ENCODE data around the gene CHRND. TPM values are rescaled to one million over a fixed set of nuclear protein-coding genes. Genes with fewer than 3 reads are reported as not detected.

The CHRND gene
- total RNA-seq, 4 donors from 2014 or later, result 49.1 to 119 (median 81.1) TPM

DNA sequence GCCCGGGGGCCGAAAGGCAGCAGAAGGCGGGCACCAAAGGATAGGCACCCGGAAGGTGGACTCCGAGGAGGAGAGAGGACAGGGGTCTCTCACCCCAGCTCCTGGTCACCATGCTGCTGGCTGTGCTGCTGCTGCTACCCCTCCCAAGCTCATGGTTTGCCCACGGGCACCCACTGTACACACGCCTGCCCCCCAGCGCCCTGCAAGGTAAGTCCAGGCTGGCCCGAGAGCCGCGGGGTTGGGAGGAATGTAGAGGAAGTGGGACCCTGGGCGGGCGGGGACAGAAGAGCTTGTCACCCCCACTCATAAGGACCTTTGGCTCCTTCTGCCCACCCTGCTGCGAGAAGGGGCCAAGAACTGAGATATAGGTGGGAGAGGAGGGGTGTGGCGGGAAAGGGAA, 5.5 kb upstream of the CHRND start:
- intact Hi-C loops (cut with DNase I; ENCODE audit: low total_unique reads), result loop anchor here (10.0 kb wide), 1 partner anchor 206 kb away; no protein-coding TSS in a partner anchor
- in situ Hi-C loops (cut with MboI; ENCODE audit: low sequenced_read_pairs in 4 of 4), result loop anchor here in 1 of 4 donors (25.0 kb wide), 1 partner anchor 608 kb away; no protein-coding TSS in a partner anchor
- DNase-seq (no peak), ATAC-seq (no peak)
- Histone ChIP-seq H3K36me3 (no peaks in the 10 kb centered on the region), H3K4me3 (no peak overlapping the region), H3K27ac (no peak overlapping the region), H3K9me3 (no peaks in the 10 kb centered on the region), H3K27me3 (peaks cover 0 to 7% (median 0%) of the 10 kb centered on the region in 3 donors), H3K4me1 (peaks cover 17 to 26% of the 10 kb centered on the region in 2 donors)
- TF ChIP-seq CTCF (IDR thresholded peaks at IDR 0.05 in 4 of 5, conservative IDR thresholded peaks at IDR 0.05 in 1 of 5) (no peak), POLR2A (IDR thresholded peaks at IDR 0.05) (no peak)

DNA sequence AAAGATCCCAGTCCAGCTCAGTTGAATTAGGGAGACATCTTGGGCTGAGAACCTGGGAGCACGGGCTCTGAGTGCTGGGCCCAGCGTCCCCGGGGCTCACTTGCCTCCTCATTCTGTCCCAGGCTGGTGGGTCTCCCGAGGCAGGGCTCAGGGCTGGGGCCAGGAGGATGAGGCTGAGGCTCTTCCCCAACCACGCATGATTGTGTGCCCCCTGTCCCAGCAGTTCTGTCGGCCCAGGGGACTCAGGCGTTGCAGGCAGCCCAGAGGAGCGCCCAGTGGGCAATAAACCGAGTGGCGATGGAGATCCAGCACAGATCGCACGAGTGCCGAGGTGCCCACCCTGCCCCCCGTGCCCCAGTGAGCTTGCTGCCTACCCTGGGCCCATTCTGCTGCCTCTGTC, 4.9 kb upstream of the CHRND start:
- in situ Hi-C loops (cut with MboI; ENCODE audit: low sequenced_read_pairs in 4 of 4), result loop anchor here in 1 of 4 donors (25.0 kb wide), 1 partner anchor 609 kb away; no protein-coding TSS in a partner anchor
- Histone ChIP-seq H3K9me3 (no peaks in the 10 kb centered on the region), H3K27ac (no peak overlapping the region), H3K27me3 (peaks cover 0 to 7% (median 0%) of the 10 kb centered on the region in 3 donors), H3K36me3 (no peaks in the 10 kb centered on the region), H3K4me1 (peaks cover 13 to 30% of the 10 kb centered on the region in 2 donors), H3K4me3 (no peak overlapping the region)
- intact Hi-C loops (cut with DNase I; ENCODE audit: low total_unique reads), result loop anchor here (10.0 kb wide), 1 partner anchor 206 kb away; no protein-coding TSS in a partner anchor
- no peak for DNase-seq
- no peak for TF ChIP-seq CTCF (IDR thresholded peaks at IDR 0.05 in 4 of 5, conservative IDR thresholded peaks at IDR 0.05 in 1 of 5)
- TF ChIP-seq POLR2A (IDR thresholded peaks at IDR 0.05), result no peak
- no peak for ATAC-seq

GRCh38 chr2:232521959-232522622, 3.9 kb upstream of the CHRND start:
- Histone ChIP-seq H3K9me3 (no peaks in the 10 kb centered on the region), H3K27ac (peak overlapping the region in 1 of 4 donors; percentile 93), H3K27me3 (peaks cover 0 to 7% (median 0%) of the 10 kb centered on the region in 3 donors), H3K4me3 (peak overlapping the region; percentile 27 to 49 (median 38)), H3K4me1 (peaks cover 18 to 34% of the 10 kb centered on the region in 2 donors), H3K36me3 (no peaks in the 10 kb centered on the region)
- peak in 4 of 5 experiments; percentile 85 to 97 (median 96) for TF ChIP-seq CTCF (IDR thresholded peaks at IDR 0.05 in 4 of 5, conservative IDR thresholded peaks at IDR 0.05 in 1 of 5)
- no peak for TF ChIP-seq POLR2A (IDR thresholded peaks at IDR 0.05)
- ATAC-seq (peak; percentile 12 to 18), DNase-seq (peak in 1 of 2 donors; percentile 44)
- intact Hi-C loops (cut with DNase I; ENCODE audit: low total_unique reads), result loop anchor here (1.0 to 10.0 kb wide), 3 partner anchors 76 to 597 kb away; no protein-coding TSS in a partner anchor
- in situ Hi-C loops (cut with MboI; ENCODE audit: low sequenced_read_pairs in 4 of 4), result loop anchor here in 1 of 4 donors (25.0 kb wide), 1 partner anchor 610 kb away; no protein-coding TSS in a partner anchor

DNA sequence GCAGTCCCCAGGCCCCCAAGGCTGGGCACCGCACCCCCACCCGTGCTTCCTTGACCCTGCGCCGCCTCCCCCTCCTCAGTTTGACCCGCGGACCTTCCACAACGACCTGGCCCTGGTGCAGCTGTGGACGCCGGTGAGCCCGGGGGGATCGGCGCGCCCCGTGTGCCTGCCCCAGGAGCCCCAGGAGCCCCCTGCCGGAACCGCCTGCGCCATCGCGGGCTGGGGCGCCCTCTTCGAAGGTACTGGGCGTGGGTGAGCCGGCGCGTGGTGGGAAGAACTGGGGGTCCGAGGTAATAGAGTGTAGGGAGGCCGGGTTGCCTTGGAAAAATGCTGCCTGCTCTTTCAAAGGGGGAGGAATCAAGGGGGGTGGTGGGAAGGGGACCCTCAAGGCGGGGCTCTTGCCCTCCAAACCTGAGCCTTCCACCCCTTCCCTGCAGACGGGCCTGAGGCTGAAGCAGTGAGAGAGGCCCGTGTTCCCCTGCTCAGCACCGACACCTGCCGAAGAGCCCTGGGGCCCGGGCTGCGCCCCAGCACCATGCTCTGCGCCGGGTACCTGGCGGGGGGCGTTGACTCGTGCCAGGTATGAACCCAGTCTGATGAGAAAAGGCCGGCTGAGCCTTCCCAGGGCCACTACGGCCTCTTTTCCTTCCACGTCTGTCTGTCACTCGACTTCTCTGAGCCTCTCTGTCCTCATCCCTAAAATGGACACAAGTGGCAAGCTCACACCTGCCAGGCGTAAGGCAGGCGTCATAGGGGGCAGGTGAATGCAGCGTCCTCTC, 3.1 kb upstream of the CHRND start:
- DNase-seq, result no peak
- peak overlapping the region; percentile 90 to 97 (median 94) for H3K27ac ChIP-seq
- peak overlapping the region; percentile 49 to 67 (median 58) for H3K4me3 ChIP-seq
- H3K9me3 ChIP-seq, result no peaks in the 10 kb centered on the region
- H3K4me1 ChIP-seq, result peaks cover 25 to 38% of the 10 kb centered on the region in 2 donors
- intact Hi-C loops (cut with DNase I; ENCODE audit: low total_unique reads) (loop anchor here (1.0 to 10.0 kb wide), 3 partner anchors 77 to 598 kb away; no protein-coding TSS in a partner anchor), in situ Hi-C loops (cut with MboI; ENCODE audit: low sequenced_read_pairs in 4 of 4) (loop anchor here in 1 of 4 donors (25.0 kb wide), 1 partner anchor 611 kb away; no protein-coding TSS in a partner anchor)
- H3K27me3 ChIP-seq, result peaks cover 0 to 7% (median 0%) of the 10 kb centered on the region in 3 donors
- H3K36me3 ChIP-seq, result no peaks in the 10 kb centered on the region
- no peak for ATAC-seq
- TF ChIP-seq CTCF (IDR thresholded peaks at IDR 0.05 in 4 of 5, conservative IDR thresholded peaks at IDR 0.05 in 1 of 5), result no peak
- no peak for TF ChIP-seq POLR2A (IDR thresholded peaks at IDR 0.05)
